Hindlimb muscle (tissue), 1 donor: Measurements from ENCODE around the gene LRIG1. TPM values are rescaled to one million over a fixed set of nuclear protein-coding genes. Genes with fewer than 3 reads are reported as not detected.
A peak's percentile ranks its signal among the peaks of the same experiment; 100 is the strongest.

ENCODE experiments used
- DNase-seq: peaks from one replicate; pipeline ENCODE4 v3.0.0-alpha.2; 2013
- polyA plus RNA-seq: library from polyadenylated mRNA; unstranded; fragments of 120-200 nt; gene quantifications from one replicate; pipeline ENCODE4 v1.2.1, GENCODE V29; 2013; ENCODE audit not compliant: insufficient read length

The LRIG1 gene
- polyA plus RNA-seq, 1 donor, result 130 TPM

DNA sequence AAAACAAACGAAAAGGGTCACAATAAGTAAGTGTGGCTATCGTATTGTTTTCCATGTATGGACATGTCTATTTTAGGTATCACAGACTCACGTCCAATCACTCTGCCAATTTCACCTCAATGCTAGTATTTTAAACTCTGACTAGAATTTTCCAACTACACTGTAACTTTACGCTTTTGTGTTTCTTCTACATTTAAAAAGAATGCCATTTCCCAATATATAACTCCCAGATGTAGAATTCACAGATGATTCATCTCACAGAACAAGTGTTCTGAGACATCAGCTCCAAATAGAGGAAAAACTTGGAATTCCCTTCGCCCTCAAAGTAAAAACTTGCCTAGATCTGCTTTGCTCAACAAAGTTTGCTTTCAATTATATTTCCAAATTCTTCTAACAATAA lies 14.2 kb downstream of the LRIG1 start:
- DNase-seq, result peak; percentile 78

DNA sequence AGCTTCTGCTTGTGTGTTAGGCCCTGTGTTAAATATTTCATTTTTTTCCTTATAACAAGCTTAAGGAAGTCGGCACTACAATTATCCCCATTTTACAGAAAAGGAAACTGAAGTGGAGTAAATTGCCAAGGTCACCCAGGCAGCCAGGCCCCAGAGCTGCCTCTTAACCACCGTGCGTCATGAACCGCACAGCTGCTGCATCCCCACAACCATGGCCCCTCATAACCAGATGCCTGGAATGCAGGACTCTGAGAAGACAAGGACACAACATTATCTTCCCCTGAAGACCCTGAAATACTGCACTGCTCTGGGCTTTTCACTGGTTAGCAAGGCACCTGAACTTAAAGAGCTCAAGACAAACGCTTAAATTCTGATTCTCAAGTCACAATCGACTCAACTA lies 14.6 kb downstream of the LRIG1 start:
- no peak for DNase-seq

DNA sequence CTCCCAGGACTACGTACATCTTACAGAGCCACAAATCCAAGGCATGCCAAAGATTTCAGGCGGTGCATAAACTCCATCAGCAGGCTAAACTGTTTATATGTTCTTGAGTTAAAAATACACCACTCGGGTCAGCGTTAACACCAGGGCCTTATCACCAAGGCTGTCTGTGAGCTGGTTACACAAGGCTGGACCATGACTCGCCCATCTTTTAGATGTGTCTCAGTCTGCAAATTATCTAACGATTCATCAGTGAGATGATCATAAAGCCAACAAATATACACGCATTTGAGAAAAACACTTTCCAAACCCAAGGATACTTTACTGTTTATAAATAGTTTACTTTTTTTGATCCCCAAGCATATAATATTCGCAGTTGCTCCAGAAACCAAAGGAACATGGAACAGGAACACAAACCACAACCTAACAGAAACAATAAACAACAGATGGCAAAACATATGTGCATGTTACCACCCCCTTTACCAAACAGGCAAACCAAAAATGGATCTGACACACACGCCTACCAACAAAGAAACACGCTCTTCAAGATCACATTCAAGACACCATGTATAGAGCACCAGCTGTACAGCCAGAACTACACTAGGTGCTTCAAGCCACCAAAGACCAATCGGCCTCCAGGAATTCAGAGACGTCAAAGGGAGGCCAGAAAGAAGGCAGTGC lies 15.4 kb downstream of the LRIG1 start:
- no peak for DNase-seq

DNA sequence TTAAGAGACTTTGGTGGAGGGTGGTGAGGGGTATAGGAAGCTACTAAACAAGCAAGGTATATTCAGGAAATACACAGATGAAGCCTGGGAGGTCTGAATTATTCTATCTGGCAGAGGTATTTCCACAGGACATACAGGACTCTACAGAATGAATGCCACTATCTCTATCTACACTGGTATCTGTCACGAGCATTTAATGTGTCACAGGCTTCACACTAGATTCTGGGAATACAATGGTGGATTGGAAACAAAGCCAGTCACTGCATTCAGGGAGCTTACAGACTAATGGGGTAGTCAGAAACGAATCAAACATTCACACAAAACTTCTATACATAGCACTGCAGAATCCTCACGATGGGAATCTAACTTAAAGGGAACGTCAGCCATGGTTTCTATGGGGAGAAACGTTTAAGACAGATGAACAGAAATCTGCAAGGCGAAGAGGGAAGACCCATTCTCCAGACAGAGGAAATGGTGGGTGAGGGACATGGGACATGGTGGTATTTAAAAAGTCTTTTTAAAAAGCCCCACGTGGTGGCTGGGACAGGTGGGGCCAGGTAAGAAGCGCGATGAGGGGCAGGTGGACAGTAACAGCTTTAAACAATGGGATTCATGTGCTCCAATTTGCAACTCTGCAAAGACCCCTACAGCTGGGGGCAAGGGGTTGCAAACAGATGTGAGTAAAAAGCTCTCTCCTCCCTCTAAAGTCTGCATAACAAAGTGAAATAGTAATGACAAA lies 16.5 kb downstream of the LRIG1 start:
- DNase-seq, result no peak

DNA sequence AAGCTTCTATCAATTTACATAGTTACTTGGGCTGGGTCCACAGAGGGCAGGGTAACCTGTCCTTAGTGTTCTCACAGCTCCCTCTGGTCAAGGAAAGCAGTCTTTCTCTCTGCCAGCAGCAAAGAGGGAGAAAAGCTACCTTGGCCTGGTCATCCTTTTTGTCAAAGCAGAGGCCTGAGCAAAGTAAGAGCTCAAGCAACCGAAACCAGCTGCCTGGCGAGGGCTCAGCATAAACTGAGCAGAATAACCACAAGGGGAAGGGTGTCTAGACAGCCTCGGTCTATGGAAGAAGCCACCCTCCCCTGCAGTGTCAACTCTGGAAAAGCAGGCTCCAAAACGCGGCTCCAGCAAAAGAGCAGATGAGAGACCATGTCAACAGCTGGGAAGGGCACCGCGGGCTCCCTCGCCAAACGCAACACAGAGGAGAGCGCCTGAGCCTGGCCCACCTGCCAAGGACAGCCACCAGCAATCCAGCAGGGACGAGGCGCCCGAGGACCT lies 17.4 kb downstream of the LRIG1 start:
- no peak for DNase-seq

DNA sequence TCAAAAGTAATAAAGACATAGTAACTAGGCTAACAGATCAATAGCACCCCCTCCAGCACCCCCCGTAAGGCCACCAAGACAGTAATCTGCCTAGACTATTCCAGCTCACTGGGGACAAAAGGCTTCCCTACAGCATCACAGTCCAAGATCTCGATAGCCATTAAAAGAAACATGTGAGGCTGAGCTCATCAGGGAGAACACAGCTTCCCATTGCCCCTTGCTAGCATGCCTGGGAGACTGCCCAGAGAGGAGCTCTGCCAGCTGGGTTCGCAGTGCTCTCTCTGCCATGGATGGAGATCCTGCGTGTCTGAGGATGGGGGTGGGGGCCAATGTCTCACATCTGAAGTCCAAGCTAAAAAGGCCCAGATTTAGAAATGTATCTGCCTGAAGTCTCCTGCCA lies 17.8 kb downstream of the LRIG1 start:
- DNase-seq, result peak; percentile 61

DNA sequence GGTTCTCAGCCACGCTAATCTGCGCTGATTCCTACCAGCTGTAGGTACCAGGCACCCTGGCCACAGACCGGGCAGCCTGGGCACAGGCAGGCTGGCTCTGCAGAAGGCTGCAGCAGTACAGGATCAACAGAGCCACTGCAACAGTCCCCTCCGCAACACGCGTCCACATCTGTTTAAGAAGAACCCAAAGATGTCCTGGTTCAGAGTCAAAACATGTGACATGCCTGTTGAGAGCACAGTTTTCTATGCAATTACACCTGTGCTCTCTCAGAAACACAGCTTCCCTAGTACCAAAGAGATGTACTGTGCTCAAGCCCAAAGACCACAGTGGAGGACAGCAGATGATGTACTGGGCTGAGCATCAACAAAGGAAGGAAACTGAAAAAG lies 18.8 kb downstream of the LRIG1 start:
- DNase-seq, result no peak

DNA sequence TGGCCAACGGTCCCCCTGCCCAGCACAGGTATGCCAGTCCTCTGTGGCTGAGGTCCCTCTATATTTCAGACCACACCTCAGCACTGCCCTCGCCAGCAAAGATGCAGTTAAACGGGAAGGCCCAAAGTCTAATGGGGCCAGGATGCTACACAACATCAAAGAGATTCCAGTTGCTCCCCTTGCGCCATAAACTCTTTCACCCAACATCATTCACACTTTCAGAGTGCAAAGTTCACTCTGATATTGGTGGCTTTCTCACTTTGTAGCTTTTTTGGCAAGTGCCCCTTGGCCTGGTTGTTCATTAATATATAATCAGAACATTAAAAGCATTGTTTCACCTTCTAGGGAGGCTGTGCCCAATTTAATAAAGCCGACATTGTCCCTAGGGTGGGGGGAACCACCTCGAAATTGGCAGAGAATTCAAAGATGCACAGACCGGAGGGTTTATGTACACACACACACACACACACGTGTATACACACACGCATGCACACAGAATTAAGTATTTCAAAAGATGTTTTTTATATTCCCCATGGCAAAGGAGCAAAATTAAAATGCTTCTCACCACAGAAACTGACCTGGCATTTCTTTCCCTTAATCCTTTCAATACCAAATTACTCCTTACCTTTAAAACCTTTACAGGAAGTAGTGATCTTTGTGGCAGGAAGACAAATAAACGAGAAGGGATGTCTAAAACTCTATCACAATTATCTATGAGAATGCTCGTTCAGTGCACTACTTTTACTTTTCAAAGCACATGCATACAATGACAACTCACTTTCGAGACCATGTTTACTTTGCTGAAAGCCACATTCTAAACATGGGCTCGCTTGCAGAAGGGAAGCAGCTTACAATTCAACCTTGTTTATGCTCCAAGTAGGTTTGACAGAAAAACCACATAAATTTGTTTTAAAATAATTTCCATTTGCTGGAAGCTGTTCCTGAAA lies 19.5 kb downstream of the LRIG1 start:
- DNase-seq, result no peak

DNA sequence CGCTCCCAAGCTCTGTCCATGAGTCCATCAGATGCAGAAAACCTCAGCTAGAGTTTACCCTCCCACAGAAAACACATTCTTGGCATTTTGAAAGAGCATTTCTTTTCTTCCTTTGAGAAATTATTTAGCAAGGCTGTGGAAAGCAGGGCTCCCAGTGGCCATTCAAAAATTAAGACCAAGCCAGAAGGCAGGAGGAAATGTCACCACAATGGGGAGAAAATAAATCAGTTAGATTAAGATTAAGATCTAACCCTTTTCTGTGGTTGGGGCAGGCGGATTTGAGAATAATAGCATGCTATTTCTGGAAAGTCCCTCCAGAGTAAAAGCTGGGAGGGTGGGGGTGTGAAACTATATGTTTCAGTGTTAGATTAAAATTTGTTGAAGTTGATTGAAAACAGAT lies 20.2 kb downstream of the LRIG1 start:
- DNase-seq, result no peak

DNA sequence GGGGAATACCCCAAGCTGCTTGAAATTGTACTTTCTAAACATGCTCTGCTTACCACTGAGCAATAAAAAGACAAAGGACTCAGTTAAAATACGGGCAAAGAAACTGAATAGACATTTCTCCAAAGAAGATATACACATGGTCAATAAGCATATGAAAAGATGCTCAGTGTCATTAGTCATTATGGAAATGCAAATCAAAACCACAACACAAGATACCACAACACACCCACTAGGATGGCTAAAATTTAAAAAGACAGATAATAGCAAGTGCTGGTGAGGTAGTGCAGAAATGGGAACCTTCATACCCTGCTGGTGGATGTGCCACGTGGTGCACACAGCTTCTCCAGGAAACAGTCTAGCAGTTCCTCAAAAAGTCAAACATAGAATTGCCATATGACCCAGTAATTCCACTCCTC lies 21.3 kb downstream of the LRIG1 start:
- DNase-seq, result no peak

DNA sequence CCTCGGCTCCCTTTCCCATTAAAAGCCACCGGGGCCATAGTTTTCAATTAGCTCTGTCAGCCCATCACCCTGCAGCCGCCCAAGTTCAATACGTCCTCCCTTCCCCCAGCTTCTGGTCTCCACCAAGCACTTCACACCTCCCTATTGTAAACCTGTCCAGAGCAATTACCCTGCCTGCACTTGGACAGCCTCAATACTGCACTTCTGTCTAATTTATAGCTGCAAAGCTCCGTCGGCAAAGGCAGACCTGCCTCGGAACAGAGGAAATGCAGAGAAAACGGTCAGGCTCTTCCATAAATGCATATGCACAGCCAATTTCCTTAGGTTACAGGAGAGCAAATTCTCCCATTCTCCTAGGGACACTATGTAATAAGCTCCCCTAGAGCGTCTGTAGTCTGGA lies 21.9 kb downstream of the LRIG1 start:
- no peak for DNase-seq

DNA sequence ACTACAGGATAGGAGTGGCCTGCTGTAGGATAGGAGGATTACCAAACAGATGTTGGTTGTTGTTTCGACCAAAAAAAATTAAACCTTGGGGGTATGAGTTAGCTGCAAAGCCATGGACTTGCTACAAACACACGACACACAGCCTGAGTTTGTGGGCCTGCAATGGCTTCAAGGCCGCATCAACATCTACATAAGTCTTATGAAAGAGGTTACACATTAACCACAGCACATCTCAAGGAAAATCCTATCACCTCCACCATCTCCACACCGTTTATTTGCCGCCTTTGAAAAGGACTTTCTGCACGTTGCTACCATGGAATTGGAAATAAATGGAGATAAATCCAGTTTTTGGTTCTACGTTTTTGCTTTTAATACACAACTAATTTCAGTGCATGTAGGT lies 23.0 kb downstream of the LRIG1 start:
- DNase-seq, result no peak

DNA sequence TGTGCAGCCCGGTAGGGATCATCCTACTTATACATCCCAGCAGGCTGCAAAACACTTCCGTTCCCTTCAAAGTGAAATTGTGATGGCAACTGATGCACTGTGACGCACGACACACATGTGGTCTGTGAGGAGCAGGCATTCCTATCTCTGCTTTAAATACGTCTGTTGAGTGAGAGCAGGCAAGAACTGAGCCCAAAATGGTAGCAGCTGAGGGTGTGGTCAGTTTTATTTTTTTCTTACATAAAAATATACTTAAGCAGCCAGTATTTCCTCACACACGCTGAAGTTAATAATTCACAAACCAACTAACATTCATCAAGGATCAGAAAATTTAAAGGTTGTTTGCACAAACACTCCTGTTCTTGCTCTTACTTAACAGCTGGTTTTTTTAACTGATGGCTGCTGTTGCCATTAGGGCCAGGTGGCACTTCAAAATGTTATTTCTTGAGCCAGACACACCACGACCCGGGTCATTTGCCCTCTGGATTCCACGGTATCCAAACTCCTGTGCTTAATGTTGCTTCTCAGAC lies 23.9 kb downstream of the LRIG1 start:
- no peak for DNase-seq

DNA sequence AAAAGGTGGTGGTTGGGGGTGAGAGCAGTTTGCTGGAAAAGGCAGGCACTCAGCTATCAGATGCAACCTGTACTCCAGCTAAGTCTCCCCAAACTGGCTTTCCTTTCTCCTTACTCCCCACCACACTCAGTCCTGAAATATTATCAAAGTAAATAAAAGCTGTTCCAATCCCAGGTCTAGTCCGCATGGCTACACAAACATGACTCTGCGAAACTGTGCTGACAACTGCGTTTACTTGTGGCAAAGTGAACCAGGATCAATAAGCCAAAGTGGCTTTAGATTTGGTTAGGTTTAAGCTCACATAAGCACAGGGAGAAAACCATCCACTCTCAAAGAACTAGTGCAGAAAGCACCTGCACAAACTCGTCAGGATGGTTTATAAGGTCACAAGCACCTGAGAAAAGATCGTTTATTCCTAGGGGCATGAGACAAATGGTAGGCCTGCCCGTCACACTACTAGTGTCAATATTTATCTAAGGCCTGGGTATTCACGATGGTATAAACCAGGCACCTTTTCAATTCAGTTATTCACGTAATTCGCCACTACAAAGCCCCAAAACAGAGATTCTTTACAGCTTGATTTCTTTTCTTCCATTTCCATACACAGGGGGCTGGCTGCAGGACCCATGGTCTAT lies 25.3 kb downstream of the LRIG1 start:
- no peak for DNase-seq

DNA sequence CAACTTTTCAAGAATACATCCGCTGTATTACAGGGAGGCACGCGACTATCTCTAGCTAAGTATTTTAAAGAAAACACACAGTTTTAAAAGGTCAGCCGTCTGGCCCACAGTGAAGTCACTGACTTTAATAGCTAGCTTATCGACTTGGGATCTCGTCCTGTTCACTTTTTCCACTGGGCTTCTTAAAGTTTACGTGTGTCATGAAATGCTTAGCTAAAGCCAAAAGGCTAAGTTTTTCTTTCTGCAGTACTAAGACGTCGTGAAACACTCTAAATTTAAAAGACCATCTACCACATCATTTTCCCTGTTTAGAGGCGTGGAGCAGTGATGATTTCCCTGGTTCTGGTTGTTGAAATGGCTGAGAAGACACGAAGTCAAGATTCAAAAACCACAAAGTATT lies 27.1 kb downstream of the LRIG1 start:
- peak; percentile 47 for DNase-seq

DNA sequence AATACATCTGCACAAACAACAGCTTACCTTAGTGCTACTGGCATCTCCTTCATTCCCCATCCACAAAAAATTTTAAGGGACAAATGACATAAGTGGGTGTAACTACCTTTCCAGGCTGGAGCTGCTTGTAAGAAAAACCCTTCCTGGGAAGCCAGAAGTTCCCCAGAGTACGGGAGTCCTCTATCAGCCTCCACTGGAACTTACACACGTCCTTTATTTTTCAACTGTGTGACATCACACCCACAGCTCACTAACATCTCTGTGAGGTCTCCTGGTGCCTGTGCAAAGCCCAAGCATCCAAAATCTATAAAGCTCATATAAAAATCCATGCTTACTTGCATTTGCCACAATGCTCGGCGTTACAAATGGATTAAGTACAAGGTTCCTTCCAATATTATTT lies 27.6 kb downstream of the LRIG1 start:
- DNase-seq, result no peak

DNA sequence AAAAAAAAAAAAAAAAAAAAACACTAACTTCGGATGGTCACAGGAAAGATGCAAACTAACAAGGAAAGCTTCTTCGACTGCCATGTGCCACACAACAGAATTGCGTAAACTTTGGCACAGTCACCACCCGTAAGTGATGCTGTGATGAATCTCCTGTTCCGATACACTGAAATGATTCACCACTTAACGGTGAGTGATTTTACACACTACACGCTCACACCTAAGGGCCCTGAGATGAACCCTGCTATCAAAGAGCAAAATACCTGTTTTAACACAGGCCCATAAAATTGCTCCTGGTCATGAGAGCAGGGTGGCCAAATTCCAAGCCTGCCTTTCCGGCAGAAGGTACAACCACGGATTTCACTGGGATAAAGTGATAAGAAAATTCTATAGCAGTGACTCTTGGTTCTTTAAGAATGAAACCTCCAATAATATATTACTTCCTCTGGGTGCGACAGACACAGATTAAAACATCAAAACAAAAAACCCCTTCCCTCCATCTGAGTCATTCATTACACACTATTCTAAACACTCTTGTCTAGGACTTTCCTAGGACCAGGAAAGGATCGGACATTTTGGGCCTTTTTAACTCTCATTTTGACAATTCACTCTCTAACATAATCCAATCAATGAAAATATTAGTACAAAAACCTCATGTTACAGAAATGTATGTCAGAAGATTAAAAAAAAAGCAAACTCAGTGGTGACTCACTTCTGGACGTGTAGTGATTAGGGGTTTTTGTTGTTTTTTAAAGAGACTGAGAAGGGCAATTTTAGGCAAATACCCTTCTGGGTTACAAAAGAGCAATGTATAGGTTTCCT lies 28.3 kb downstream of the LRIG1 start:
- no peak for DNase-seq

DNA sequence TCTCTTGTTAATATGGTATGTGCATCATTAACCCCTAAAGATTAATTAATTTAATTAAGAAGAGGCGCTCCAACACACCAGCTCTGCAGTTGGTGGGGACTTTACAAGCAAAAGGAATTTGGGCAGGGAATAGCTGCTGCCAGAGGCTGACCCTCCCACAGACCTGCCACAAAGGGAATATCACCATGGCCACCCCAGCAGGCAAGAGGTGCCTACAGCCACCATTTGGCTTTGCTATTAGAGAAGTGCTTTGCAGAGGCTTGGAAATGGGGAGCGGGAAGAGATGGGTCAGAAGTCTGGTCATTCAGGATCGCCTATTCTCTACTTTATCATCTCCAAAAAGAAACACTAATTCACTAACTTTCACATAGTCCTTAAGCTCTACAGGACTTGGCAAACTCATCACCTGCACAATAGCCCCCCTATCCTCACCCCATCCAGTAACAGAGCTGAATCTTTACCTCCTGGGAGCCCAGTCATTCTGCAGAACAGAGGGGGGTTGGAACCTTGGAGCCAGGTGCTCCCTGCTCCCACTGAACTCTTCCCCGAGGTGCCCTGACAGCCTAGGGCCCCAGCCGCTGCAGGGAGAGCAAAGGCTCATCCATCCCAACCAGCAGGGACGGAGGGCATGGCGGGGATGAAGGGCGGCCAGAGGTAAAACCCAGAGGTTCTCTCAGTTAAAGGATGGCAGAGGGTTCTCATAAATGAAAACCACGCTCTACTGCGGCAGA lies 29.7 kb downstream of the LRIG1 start:
- no peak for DNase-seq

DNA sequence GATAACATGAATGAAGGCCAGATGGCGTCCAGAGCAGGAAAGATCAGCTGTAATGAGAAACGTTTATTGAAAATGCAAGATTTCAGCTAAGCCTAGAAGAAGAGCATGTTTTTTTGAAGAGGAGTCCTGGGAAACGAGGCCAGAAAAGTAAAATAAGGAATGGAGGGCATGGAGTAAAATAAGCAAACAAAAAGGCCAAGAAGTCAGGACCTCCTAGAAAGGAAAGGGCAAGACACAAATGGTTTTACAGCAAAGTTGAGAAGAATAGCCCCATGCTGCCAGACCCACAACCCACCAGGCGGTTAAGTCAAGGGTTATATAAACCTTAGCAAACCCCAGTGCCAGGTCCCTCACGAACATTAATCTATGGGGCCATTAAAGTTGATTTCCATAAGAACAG lies 30.5 kb downstream of the LRIG1 start:
- DNase-seq, result no peak

DNA sequence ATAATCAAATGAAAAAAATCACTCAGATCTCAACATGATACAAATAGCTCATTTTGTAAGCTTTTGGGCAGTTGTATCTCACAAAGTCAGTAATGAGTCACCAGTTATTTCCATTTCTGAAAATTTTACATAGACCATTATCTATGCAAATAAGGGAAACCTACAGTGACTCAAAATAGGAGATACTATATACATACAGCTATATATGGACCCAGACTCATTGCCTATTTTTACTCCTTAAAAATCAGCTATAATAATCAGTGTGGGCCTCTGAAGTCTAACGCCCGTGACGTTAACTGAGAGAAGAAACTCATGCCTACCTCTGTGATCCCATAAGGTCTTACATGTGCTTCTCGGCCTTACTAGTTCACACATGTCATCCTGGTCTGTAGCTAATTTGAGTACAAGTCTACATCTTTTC lies 31.6 kb downstream of the LRIG1 start:
- no peak for DNase-seq
